ENCODE data around the gene CRYBG3. TPM values are rescaled to one million over a fixed set of nuclear protein-coding genes. Genes with fewer than 3 reads are reported as not detected.

Gene CRYBG3
- total RNA-seq, 2 experiments from 2014 or later = 2.2 to 2.4 TPM

- no peaks in the 10 kb centered on the region for H3K9me3 ChIP-seq (ENCODE audit: control insufficient read depth in 1 of 2, insufficient read depth in 1 of 2, low read length in 2 of 2)
- POLR2A ChIA-PET = interaction anchor here (1.0 kb wide), 1 partner anchor 11 kb away, joined by 3 read pairs; the partner anchor contains the start of gene RIOX2
- H3K27ac Mint-ChIP-seq = no peak overlapping the region
- H3K36me3 Mint-ChIP-seq (ENCODE audit: low read depth) = peaks cover 80% of the 10 kb centered on the region
- intact Hi-C loops (cut with DNase I, micrococcal nuclease) = no loop called here
- peaks cover 43% of the 10 kb centered on the region for H3K4me1 Mint-ChIP-seq (ENCODE audit: low read depth)
- peaks cover 18% of the 10 kb centered on the region for H3K4me1 ChIP-seq (ENCODE audit: insufficient read depth, low read length)
- H3K27me3 ChIP-seq (ENCODE audit: control insufficient read depth in 1 of 2, insufficient read depth in 2 of 2, low read length in 2 of 2) = no peaks in the 10 kb centered on the region
- no peak overlapping the region for H3K27ac ChIP-seq (ENCODE audit: low read depth in 1 of 2, low read length in 2 of 2)
- H3K36me3 ChIP-seq (ENCODE audit: insufficient read depth, low read length) = peaks cover 79% of the 10 kb centered on the region
- no peak overlapping the region for H3K4me3 ChIP-seq (ENCODE audit: low read length)
- CTCF ChIA-PET = no interaction called here
- no peak overlapping the region for H3K4me3 Mint-ChIP-seq
- DNase-seq (no peak), ATAC-seq (ENCODE audit: poor library complexity) (no peak)
- H3K27me3 Mint-ChIP-seq = no peaks in the 10 kb centered on the region
- no peak for TF ChIP-seq CTCF (IDR thresholded peaks at IDR 0.05)
- H3K9me3 Mint-ChIP-seq = no peaks in the 10 kb centered on the region
These were observed 139.4 kb downstream of the CRYBG3 start for GRCh38 chr3:97960993-97961766.

- Histone ChIP-seq H3K27ac (ENCODE audit: low read depth in 1 of 2, low read length in 2 of 2) (no peak overlapping the region), H3K9me3 (ENCODE audit: control insufficient read depth in 1 of 2, insufficient read depth in 1 of 2, low read length in 2 of 2) (no peaks in the 10 kb centered on the region), H3K36me3 (ENCODE audit: insufficient read depth, low read length) (peaks cover 43% of the 10 kb centered on the region), H3K4me1 (ENCODE audit: insufficient read depth, low read length) (peaks cover 44% of the 10 kb centered on the region), H3K27me3 (ENCODE audit: control insufficient read depth in 1 of 2, insufficient read depth in 2 of 2, low read length in 2 of 2) (no peaks in the 10 kb centered on the region), H3K4me3 (ENCODE audit: low read length) (no peak overlapping the region)
- no peak for ATAC-seq (ENCODE audit: poor library complexity)
- no peak for TF ChIP-seq CTCF (IDR thresholded peaks at IDR 0.05)
- H3K36me3 Mint-ChIP-seq (ENCODE audit: low read depth) = peaks cover 51% of the 10 kb centered on the region
- H3K4me3 Mint-ChIP-seq = no peak overlapping the region
- no peak overlapping the region for H3K27ac Mint-ChIP-seq
- H3K9me3 Mint-ChIP-seq = no peaks in the 10 kb centered on the region
- H3K27me3 Mint-ChIP-seq = no peaks in the 10 kb centered on the region
- DNase-seq = no peak
- peaks cover 90% of the 10 kb centered on the region for H3K4me1 Mint-ChIP-seq (ENCODE audit: low read depth)
- intact Hi-C loops (cut with DNase I, micrococcal nuclease) = no loop called here
- ChIA-PET CTCF (interaction anchor here (1.3 to 1.4 kb wide), 2 partner anchors 36 to 168 kb away, joined by 3 to 4 read pairs; no protein-coding TSS in a partner anchor), POLR2A (no interaction called here)
These were observed 146.2 kb downstream of the CRYBG3 start for GRCh38 chr3:97967966-97968365.

GRCh38 chr3:97968376-97968775, 146.6 kb downstream of the CRYBG3 start:
- H3K27ac Mint-ChIP-seq = no peak overlapping the region
- no peaks in the 10 kb centered on the region for H3K27me3 ChIP-seq (ENCODE audit: control insufficient read depth in 1 of 2, insufficient read depth in 2 of 2, low read length in 2 of 2)

More at GRCh38 chr3:97968376-97968775, 146.6 kb downstream of the CRYBG3 start:
- peaks cover 50% of the 10 kb centered on the region for H3K36me3 Mint-ChIP-seq (ENCODE audit: low read depth)
- ChIA-PET CTCF (interaction anchor here (1.3 to 1.4 kb wide), 2 partner anchors 36 to 169 kb away, joined by 3 to 4 read pairs; no protein-coding TSS in a partner anchor), POLR2A (no interaction called here)
- Histone ChIP-seq H3K36me3 (ENCODE audit: insufficient read depth, low read length) (peaks cover 39% of the 10 kb centered on the region), H3K4me1 (ENCODE audit: insufficient read depth, low read length) (peaks cover 43% of the 10 kb centered on the region), H3K27ac (ENCODE audit: low read depth in 1 of 2, low read length in 2 of 2) (no peak overlapping the region), H3K9me3 (ENCODE audit: control insufficient read depth in 1 of 2, insufficient read depth in 1 of 2, low read length in 2 of 2) (no peaks in the 10 kb centered on the region), H3K4me3 (ENCODE audit: low read length) (no peak overlapping the region)
- TF ChIP-seq CTCF (IDR thresholded peaks at IDR 0.05) = no peak
- DNase-seq = no peak
- ATAC-seq (ENCODE audit: poor library complexity) = no peak
- H3K27me3 Mint-ChIP-seq = no peaks in the 10 kb centered on the region
- H3K9me3 Mint-ChIP-seq = no peaks in the 10 kb centered on the region
- H3K4me3 Mint-ChIP-seq = peak overlapping the region; percentile 16
- H3K4me1 Mint-ChIP-seq (ENCODE audit: low read depth) = peaks cover 92% of the 10 kb centered on the region
- intact Hi-C loops (cut with DNase I, micrococcal nuclease) = no loop called here
